H9 (cell line): Measurements from ENCODE around the gene ROBO1. TPM values are rescaled to one million over a fixed set of nuclear protein-coding genes. Genes with fewer than 3 reads are reported as not detected.

Source experiments
- DNase-seq: peaks from one replicate; pipeline ENCODE4 v3.0.0-alpha.2; 2017
- H2AFZ ChIP-seq: one replicate; pipeline ENCODE4 v1.6.1; 2013; ENCODE audit warnings: mild to moderate bottlenecking, low read length, control low read depth, moderate library complexity
- H2AK5ac ChIP-seq: 2 replicates; pipeline ENCODE4 v1.6.1; 2013; ENCODE audit warnings: low read length, control low read depth, mixed read lengths; ENCODE audit not compliant: insufficient read length
- H2BK120ac ChIP-seq: one replicate; pipeline ENCODE4 v1.6.1; 2013; ENCODE audit warnings: low read depth, mild to moderate bottlenecking, low read length, control low read depth, inconsistent platforms; ENCODE audit not compliant: poor library complexity, severe bottlenecking
- H2BK12ac ChIP-seq: 2 replicates; pipeline ENCODE4 v1.6.1; 2013; ENCODE audit warnings: low read length, control low read depth, mixed read lengths, low read depth; ENCODE audit not compliant: insufficient read length
- H2BK15ac ChIP-seq: 2 replicates; pipeline ENCODE4 v1.6.1; 2013; ENCODE audit warnings: low read depth, low read length, control low read depth
- H2BK20ac ChIP-seq: one replicate; pipeline ENCODE4 v1.6.1; 2013; ENCODE audit warnings: low read depth, mild to moderate bottlenecking, low read length, control low read depth, inconsistent platforms; ENCODE audit not compliant: poor library complexity, severe bottlenecking
- H2BK5ac ChIP-seq: 2 replicates; pipeline ENCODE4 v1.6.1; 2013; ENCODE audit warnings: low read length, control low read depth, mixed read lengths; ENCODE audit not compliant: insufficient read length
- H3K14ac ChIP-seq: 2 replicates; pipeline ENCODE4 v1.6.1; 2013; ENCODE audit warnings: low read length, control low read depth; ENCODE audit not compliant: insufficient read depth
- H3K18ac ChIP-seq: 2 replicates; pipeline ENCODE4 v1.6.1; 2013; ENCODE audit warnings: low read depth, mild to moderate bottlenecking, mixed read lengths, low read length, control low read depth; ENCODE audit not compliant: insufficient read length
- H3K23ac ChIP-seq: 2 replicates; pipeline ENCODE4 v1.6.1; 2013; ENCODE audit warnings: low read length, control low read depth, mixed read lengths, low read depth; ENCODE audit not compliant: insufficient read length
- H3K23me2 ChIP-seq: 2 replicates; pipeline ENCODE4 v1.6.1; 2013; ENCODE audit warnings: low read depth, mild to moderate bottlenecking, mixed read lengths, low read length, control low read depth; ENCODE audit not compliant: insufficient read length, poor library complexity, severe bottlenecking
- H3K27ac ChIP-seq: 2 replicates; pipeline ENCODE4 v1.5.1; 2013; ENCODE audit warnings: low read length, control low read depth, mixed read lengths, low read depth; ENCODE audit not compliant: insufficient read length
- H3K27me3 ChIP-seq: 2 replicates; pipeline ENCODE4 v1.6.1; 2013; ENCODE audit warnings: low read length, control low read depth, inconsistent platforms; ENCODE audit not compliant: insufficient read depth
- H3K4ac ChIP-seq: 2 replicates; pipeline ENCODE4 v1.6.1; 2013; ENCODE audit warnings: low read depth, mild to moderate bottlenecking, control low read depth, inconsistent platforms, low read length, moderate library complexity
- H3K4me1 ChIP-seq: 2 replicates; pipeline ENCODE4 v1.6.1; 2013; ENCODE audit warnings: low read length, control low read depth, inconsistent platforms; ENCODE audit not compliant: insufficient read depth
- H3K4me2 ChIP-seq: 2 replicates; pipeline ENCODE4 v1.6.1; 2013; ENCODE audit warnings: low read length, control low read depth, mixed read lengths; ENCODE audit not compliant: insufficient read length, insufficient read depth
- H3K56ac ChIP-seq: 2 replicates; pipeline ENCODE4 v1.6.1; 2013; ENCODE audit warnings: low read depth, mild to moderate bottlenecking, mixed read lengths, low read length, control low read depth; ENCODE audit not compliant: insufficient read length
- H3K79me1 ChIP-seq: 2 replicates; pipeline ENCODE4 v1.6.1; 2013; ENCODE audit warnings: low read depth, mild to moderate bottlenecking, moderate library complexity, low read length, control low read depth, inconsistent platforms; ENCODE audit not compliant: insufficient read depth, poor library complexity, severe bottlenecking
- H3K79me2 ChIP-seq: 2 replicates; pipeline ENCODE4 v1.6.1; 2013; ENCODE audit warnings: low read length, control low read depth, inconsistent platforms; ENCODE audit not compliant: insufficient read depth
- H3K9ac ChIP-seq: 2 replicates; pipeline ENCODE4 v1.6.1; 2013; ENCODE audit warnings: low read length, control low read depth, mixed read lengths; ENCODE audit not compliant: insufficient read length; ENCODE audit errors: extremely low read depth
- H3K9me3 ChIP-seq: one replicate; pipeline ENCODE4 v1.6.1; 2013; ENCODE audit warnings: low read depth, low read length, inconsistent platforms; ENCODE audit not compliant: control insufficient read depth
- H3T11ph ChIP-seq: one replicate; pipeline ENCODE4 v1.6.1; 2013; ENCODE audit warnings: mild to moderate bottlenecking, low read length, control low read depth, inconsistent platforms
- H4K20me1 ChIP-seq: one replicate; pipeline ENCODE4 v1.6.1; 2013; ENCODE audit not compliant: control insufficient read depth, insufficient read length, insufficient read depth
- H4K5ac ChIP-seq: 2 replicates; pipeline ENCODE4 v1.6.1; 2013; ENCODE audit warnings: low read depth, mild to moderate bottlenecking, mixed read lengths, low read length, control low read depth; ENCODE audit not compliant: insufficient read length
- H4K8ac ChIP-seq: replicated peaks from 2 replicates; pipeline ENCODE4 v1.6.1; 2013; ENCODE audit warnings: low read length, control low read depth, mixed read lengths, low read depth; ENCODE audit not compliant: insufficient read length
- H4K91ac ChIP-seq: 2 replicates; pipeline ENCODE4 v1.6.1; 2013; ENCODE audit warnings: low read depth, mild to moderate bottlenecking, moderate library complexity, mixed read lengths, low read length, control low read depth; ENCODE audit not compliant: insufficient read length
- H3K27ac Mint-ChIP-seq, 3 experiments: 2 replicates in 2 of 3; 3 replicates in 1 of 3; pipeline ENCODE4 v1.8.0; 2020 to 2021; ENCODE audit warnings: mixed read lengths in 3 of 3, mild to moderate bottlenecking in 1 of 3, moderate library complexity in 1 of 3
- H3K27me3 Mint-ChIP-seq: 2 replicates; pipeline ENCODE4 v1.8.0; 2021; ENCODE audit warnings: low read depth, mild to moderate bottlenecking, moderate library complexity, mixed read lengths
- H3K36me3 Mint-ChIP-seq, 3 experiments: 2 replicates in 2 of 3; 3 replicates in 1 of 3; pipeline ENCODE4 v1.8.0; 2020 to 2021; ENCODE audit warnings: low read depth in 3 of 3, mixed read lengths in 3 of 3; ENCODE audit not compliant: insufficient read depth in 1 of 3
- H3K4me1 Mint-ChIP-seq, 2 experiments: 2 replicates each; pipeline ENCODE4 v1.8.0; 2020; ENCODE audit warnings: mixed read lengths in 2 of 2
- H3K4me3 Mint-ChIP-seq, 2 experiments: 2 replicates in 1 of 2; 3 replicates in 1 of 2; pipeline ENCODE4 v1.8.0; 2020 to 2021; ENCODE audit warnings: mild to moderate bottlenecking in 2 of 2, mixed read lengths in 2 of 2, moderate library complexity in 1 of 2
- H3K9me3 Mint-ChIP-seq, 2 experiments: 2 replicates in 1 of 2; 3 replicates in 1 of 2; pipeline ENCODE4 v1.8.0; 2020; ENCODE audit warnings: mild to moderate bottlenecking in 2 of 2, mixed read lengths in 2 of 2, moderate library complexity in 1 of 2
- CTCF ChIP-seq: fragments of 200-600 bp; sonication (generic); conservative IDR thresholded peaks from 3 replicates; pipeline ENCODE4 v1.8.0; 2021; ENCODE audit warnings: antibody characterized with exemption, mild to moderate bottlenecking
- WGBS: extraction: QIAGEN DNeasy Blood & Tissue Kit; methylation state at CpG from one replicate; pipeline ENCODE4 v1.1.7; 2013; ENCODE audit warnings: missing lambda C conversion rate, low lambda C conversion rate, mixed read lengths; ENCODE audit not compliant: insufficient read length; ENCODE audit errors: extremely low coverage; 5-methylcytosine and 5-hydroxymethylcytosine counted together
- total RNA-seq: library from RNA; stranded (reverse); gene quantifications from 2 replicates; pipeline ENCODE4 v1.2.1, GENCODE V29; 2021

Gene ROBO1
- total RNA-seq, 1 experiment from 2014 or later, result 62.7 TPM

- Mint-ChIP-seq H3K4me1 (no peaks in the 10 kb centered on the region), H3K27ac (no peak overlapping the region), H3K36me3 (no peaks in the 10 kb centered on the region), H3K4me3 (no peak overlapping the region), H3K9me3 (no peaks in the 10 kb centered on the region), H3K27me3 (no peaks in the 10 kb centered on the region)
- H3K27me3 ChIP-seq, result no peaks in the 10 kb centered on the region
- no peak overlapping the region for H4K91ac ChIP-seq
- no peak overlapping the region for H3K56ac ChIP-seq
- no peak overlapping the region for H2BK15ac ChIP-seq
- H2AK5ac ChIP-seq, result no peak overlapping the region
- H3K9ac ChIP-seq, result no peak overlapping the region
- H3K4me1 ChIP-seq, result no peaks in the 10 kb centered on the region
- H3K18ac ChIP-seq, result no peak overlapping the region
- H4K5ac ChIP-seq, result no peak overlapping the region
- H3K79me1 ChIP-seq, result no peaks in the 10 kb centered on the region
- no peak overlapping the region for H2BK20ac ChIP-seq
- H2BK12ac ChIP-seq, result no peak overlapping the region
- no peak overlapping the region for H2AFZ ChIP-seq
- no peak for TF ChIP-seq CTCF
- H4K8ac ChIP-seq, result no peak overlapping the region
- DNase-seq, result no peak
- no peak overlapping the region for H3K14ac ChIP-seq
- H3K23me2 ChIP-seq, result no peaks in the 10 kb centered on the region
- no peak overlapping the region for H2BK5ac ChIP-seq
- H3K79me2 ChIP-seq, result no peaks in the 10 kb centered on the region
- H3K27ac ChIP-seq, result no peak overlapping the region
- no peak overlapping the region for H3K4ac ChIP-seq
- no CpG with 5 or more reads among the region's 5 CpGs for WGBS
- no peak overlapping the region for H3K23ac ChIP-seq
- H3K9me3 ChIP-seq, result no peaks in the 10 kb centered on the region
- H3K4me2 ChIP-seq, result no peak overlapping the region
- H2BK120ac ChIP-seq, result no peak overlapping the region
- no peaks in the 10 kb centered on the region for H4K20me1 ChIP-seq
- no peak overlapping the region for H3T11ph ChIP-seq
These were observed 340.7 kb downstream of the ROBO1 start for GRCh38 chr3:79427081-79427480.
